ENCODE measurements around the gene ZNF594.
"Not testable (repeated sequence)": the region's sequence is repeated elsewhere in the genome, so short reads cannot be mapped to it uniquely, and the experiment has no call there.

Gene ZNF594

DNA sequence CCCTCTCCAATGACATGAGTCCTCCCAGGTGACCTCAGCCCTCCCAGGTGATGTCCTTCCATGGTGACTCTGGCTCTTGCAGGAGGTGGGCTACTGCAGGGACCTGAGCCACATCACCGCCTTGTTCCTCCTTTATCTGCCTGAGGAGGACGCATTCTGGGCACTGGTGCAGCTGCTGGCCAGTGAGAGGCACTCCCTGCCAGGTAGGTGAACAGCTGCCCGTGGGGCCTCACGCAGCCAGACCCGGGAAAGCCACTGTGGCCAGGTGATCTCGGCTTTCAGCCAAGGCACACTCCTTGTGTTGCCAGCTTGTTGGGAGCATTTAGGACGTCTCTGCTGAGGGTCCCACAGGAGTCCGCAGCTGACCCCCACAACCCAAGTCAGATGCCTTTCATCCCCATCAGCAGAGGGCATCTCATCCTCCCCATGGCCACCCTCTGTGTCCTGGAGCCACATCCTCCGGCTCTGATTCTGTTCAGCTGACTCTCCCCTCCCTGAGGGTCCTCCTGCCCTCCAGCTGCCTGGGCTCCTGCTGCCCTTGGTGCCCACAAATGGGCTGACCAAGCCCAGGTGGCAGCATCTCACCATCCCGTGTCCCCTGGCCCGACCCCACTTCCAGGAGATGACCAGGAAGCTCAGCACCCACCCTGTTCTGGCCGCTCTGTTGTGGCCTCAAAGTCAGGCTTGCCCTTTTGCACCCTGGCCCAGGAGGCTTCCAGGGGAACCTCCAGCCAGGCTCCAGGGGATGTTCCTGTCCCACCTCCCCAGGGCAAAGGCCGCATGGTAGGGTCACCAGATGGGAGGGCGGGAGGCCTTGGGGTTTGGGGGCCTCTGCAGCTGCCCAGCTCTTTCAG is 55.7 kb downstream of the ZNF594 start:
- no peak for DNase-seq

DNA sequence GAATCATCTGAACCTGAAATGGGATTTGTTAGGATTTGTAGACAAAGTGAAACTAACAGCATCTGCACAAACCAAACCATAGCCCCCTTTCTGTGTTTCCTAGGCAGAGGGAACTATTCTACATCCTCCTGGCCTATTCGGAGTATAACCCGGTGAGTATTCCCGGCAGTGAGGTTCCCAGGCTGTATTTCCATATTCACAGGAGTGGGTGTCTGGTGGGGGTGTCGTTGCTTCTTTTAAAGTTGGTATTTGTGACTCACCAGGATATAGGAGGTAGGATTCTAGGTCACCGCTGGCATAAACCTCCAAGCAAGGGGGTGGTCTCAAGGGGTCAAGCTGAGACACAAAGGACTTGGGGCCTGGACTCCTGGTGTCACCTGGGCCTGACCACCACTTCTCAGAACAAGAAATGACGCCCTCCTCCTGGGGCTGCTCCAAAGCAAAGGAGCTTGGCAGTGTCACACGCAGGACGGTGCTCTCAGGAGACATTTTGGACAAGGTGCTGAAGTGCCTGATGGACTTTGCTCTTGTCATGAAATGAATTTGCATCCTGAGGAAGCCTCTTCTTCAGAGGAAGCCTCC is 56.4 kb downstream of the ZNF594 start:
- not testable (repeated sequence) for DNase-seq

DNA sequence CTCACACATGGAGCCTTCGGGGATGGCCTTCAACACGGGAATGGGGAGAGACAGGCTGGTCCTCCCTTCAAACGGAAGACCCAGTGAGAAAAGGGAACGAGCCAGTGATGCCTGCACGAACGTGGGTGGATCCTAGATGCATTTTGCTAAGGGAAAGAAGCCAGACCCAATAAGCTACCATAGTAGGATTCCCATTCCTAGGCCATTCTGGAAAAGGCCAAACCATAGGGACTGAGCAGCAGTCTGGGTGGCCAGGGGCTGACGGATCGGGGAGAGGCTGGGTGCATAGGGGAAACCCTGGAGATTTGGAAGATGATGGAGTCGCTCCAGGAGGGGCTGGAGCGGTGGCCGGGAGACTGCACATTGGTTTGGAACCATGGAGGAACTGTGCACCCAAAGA is 57.1 kb downstream of the ZNF594 start:
- not testable (repeated sequence) for DNase-seq

DNA sequence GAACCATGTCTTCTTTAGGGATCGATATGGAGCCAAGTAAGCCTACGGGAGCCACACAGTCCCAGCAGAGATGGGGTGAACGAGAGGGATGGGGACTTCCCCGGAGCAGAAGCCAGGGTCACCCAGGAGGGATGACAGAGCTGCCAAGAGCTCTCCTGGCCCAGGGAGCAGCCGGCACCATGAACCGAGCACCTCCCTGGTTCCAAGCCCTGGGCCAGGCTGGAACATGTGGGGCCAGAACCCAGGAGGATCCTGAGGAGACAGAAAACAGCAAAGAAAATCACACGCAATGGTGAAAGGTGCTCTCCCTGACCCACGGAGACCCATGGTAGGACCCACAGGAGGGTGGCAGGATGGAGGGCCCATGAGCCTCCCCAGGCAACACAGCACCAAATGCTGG is 57.7 kb downstream of the ZNF594 start:
- not testable (repeated sequence) for DNase-seq

DNA sequence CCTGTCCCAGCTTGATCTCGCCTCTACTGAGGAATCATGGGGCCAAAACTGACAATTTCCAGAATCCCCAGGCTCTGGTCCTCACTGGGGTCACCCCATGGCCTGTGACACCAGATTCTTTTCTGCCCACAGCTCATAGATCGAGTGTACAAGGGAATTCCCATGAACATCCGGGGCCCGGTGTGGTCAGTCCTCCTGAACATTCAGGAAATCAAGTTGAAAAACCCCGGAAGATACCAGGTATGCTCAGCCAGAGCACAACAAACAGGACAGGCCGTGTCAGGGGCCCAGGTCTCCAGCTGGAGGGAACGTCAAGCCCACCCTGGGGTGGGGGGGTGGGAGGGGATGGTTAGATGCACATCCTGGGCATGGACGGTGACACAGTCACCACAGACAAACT is 58.4 kb downstream of the ZNF594 start:
- DNase-seq, result no peak

DNA sequence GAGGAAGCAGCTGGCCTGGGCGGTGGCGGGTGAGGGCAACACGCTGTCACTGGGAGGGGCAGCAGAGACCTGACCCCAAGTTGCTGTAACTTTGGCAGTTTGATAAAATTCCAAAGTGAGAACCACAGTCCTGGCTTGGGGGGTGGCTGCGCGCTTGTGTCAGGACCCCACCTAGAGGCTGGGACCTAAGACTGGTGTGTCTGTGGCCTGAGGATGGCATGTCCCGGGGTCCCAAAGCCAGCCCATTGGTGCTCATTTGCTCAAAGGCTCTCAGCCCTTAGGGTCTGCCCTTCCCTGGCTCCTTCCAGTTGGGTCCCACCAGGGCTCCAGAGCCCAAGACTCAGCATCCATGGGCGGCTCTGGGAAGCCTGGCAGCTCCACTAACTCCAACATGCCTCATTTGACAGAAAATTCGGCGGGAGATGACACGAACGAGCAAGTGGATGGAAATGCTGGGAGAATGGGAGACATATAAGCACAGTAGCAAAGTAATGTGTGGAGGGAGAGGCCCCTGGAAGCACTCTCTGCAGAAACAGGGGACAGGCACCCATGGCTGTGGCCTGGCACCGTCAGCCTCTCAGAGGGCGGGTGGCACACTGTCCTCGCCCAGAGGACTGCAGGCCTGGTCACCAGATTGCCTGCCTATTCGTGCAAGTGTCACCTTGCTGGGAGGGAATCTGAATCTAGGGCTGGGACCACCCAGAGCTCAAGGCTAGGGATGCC is 59.0 kb downstream of the ZNF594 start:
- not testable (repeated sequence) for DNase-seq

DNA sequence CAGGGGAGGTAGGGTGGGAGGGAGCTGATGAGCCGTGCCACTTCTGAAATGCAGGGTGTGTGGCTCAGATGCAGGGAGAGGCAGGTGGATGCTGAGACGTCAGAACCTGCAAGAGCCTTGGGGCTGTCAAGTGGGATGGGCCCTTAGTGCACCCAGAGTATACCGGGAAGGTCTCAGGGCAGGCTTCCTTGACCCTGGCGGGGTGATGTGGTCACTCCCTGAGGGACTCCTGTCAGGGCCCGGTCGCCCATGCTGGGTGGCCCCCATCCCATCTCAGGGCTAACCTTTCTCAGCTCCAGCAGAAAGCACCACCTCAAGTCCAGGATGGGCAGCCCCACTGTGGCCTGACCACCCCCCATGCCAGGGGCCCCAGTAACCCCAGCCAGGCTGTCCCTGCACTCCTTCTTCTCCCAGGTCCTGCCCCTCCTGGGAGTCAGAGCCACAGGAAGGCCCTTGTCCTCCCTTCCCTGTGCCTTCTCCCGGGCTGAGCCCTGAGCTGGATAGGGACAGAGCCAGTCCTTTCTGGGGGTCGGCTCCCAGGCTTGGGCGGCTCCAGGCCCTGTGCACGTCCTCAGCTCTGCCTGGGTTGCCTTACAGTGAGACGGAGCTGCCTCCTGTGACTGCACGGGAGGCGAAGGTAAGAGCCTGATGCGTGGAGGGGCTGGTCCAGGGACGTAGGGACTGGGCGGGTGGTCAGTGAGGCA is 59.7 kb downstream of the ZNF594 start:
- DNase-seq, result not testable (repeated sequence)

DNA sequence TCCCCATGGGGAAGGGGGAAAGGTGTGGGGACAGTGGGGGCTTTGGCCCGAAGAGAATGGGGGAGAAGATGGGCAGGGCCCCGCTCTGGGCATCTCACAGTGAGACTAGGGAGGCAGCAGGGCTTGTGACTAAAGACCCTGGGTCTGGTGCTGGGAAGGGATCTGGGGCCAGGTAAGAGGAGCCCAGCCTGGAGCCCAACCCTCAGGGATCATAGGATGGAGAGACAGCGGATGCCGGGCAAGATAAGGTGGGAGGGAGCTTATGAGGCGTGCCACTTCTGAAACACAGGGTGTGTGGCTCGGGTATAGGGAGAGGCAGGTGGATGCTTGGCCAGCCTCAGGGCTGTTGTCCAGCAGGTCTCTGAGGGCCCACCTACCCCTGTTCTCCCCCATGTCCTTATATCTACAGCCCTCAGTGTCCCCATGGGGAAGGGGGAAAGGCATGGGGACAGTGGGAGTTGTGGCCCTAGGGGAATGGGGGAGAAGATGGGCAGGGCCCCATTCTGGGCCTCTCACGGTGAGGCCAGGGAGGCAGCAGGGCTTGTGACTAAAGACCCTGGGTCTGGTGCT is 60.4 kb downstream of the ZNF594 start:
- no peak for DNase-seq

DNA sequence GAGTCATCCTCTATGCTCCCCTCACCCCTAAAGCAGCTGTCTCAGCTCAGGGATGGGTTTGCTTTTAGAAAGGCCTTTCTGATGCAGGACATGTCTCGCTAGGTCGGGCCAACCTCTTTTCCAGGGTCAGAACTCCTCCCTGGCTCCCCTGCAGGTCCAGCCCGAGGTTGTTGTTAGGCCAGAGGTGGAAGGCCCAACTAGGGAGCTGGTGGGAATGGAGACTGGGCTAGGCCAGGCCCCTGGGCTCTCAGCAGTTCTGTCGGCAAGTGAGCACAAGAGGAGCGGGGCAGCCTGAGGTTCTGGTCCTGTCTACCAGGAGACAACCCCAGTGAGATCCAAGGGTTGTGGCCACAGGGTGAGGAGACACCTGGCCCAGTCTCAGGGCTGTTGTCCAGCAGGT is 61.0 kb downstream of the ZNF594 start:
- DNase-seq, result not testable (repeated sequence)

DNA sequence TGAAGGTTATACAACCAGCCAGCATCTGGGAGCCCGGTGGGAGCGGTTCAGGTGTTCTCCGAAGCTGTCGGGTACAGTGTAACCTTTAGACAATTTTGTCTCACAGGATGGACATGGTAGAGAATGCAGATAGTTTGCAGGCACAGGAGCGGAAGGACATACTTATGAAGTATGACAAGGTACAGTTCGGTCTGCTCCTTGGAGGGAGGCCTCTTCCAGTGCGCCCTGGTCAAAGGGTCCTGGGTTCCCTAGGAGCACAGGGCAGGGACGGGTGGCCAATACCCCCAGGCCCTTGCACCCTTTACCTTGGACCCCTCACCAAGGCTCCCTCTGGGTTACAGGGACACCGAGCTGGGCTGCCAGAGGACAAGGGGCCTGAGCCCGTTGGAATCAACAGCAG is 61.4 kb downstream of the ZNF594 start:
- DNase-seq, result not testable (repeated sequence)

DNA sequence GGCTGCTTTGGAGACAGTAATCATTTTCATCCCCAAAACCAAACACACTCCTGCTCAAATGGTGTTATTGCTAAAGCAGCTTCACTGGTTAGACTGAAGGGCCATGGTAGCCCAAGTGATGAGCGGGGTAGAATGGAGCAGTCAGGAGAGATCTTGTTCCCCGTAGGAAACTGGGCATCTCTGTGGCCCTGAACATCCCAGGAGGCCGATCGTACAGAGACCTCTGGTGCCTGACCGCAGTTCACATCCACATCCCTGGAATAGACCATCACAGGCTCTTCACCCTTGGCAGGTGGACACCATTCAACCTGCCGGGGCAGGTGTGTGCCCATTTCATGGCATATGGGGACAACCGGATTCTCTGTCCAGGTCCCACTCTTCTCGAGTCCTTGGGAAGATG is 61.9 kb downstream of the ZNF594 start:
- not testable (repeated sequence) for DNase-seq

All from NCI-H2171 (cell line).